GM15510 (cell line): ENCODE data around the gene LEF1.

Experiments used
- POLR2A ChIP-seq: IDR thresholded peaks from 3 replicates; pipeline ENCODE4 v1.6.1; 2011; ENCODE audit warnings: borderline replicate concordance; ENCODE audit not compliant: insufficient read length; ENCODE audit errors: extremely low read depth

The LEF1 gene

GRCh38 chr4:108030332-108030731, 138.4 kb downstream of the LEF1 start:
- no peak for TF ChIP-seq POLR2A

- TF ChIP-seq POLR2A = no peak
Observed at GRCh38 chr4:108029731-108030130, 139.0 kb downstream of the LEF1 start.

GRCh38 chr4:108029016-108029720, 139.6 kb downstream of the LEF1 start:
- no peak for TF ChIP-seq POLR2A

DNA sequence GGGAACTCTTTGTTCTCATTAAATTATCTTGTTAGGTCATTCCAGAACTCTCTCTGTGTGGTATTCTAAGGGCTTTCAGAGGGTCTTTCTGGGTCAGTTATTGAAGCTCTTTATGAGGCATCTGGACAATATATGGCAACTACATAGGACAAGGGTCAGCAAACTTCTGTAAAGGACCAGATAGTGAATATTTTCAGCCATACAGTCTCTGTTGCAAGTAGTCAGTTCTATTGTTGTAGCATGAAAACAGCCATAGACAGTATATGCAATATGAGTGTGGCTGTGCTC, 143.9 kb downstream of the LEF1 start:
- no peak for TF ChIP-seq POLR2A

DNA sequence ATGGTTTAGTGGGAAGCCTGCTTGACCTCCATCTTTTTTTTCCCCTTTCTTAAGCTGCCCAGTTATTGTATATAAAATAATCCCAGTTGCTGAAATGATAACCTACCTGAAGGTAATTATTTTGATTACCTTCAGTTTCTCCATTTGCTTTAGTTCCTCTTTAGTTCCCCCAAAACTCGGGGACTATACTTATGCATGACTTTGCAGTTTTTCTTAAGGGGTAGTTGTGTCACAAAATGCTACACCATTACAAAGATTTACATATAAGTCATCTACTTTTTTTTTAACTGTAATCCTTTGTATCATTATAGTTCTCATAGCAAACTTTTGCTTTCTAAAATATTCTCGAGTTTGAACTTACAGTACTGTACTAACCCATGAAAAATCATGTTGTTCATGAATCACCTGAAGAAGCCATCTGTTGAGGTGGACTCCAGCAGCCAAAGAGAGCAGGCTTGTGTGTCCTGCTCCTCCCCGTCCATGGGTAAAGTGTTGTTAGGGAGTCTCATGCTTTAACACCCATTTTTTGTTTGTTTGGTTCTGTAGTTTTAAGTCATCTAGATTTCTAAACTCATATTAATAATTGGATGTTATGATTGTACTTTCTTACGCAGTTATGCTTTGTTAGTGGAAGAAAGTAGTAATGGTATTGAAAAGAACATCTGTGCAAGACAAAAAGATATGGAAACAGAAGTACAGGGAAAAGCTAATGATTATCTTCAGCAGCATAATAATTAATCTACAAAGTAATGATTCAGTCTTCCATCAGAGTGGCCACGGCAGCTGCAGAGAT, 144.5 kb downstream of the LEF1 start:
- TF ChIP-seq POLR2A = no peak

GRCh38 chr4:108018884-108019187, 149.9 kb downstream of the LEF1 start:
- no peak for TF ChIP-seq POLR2A

DNA sequence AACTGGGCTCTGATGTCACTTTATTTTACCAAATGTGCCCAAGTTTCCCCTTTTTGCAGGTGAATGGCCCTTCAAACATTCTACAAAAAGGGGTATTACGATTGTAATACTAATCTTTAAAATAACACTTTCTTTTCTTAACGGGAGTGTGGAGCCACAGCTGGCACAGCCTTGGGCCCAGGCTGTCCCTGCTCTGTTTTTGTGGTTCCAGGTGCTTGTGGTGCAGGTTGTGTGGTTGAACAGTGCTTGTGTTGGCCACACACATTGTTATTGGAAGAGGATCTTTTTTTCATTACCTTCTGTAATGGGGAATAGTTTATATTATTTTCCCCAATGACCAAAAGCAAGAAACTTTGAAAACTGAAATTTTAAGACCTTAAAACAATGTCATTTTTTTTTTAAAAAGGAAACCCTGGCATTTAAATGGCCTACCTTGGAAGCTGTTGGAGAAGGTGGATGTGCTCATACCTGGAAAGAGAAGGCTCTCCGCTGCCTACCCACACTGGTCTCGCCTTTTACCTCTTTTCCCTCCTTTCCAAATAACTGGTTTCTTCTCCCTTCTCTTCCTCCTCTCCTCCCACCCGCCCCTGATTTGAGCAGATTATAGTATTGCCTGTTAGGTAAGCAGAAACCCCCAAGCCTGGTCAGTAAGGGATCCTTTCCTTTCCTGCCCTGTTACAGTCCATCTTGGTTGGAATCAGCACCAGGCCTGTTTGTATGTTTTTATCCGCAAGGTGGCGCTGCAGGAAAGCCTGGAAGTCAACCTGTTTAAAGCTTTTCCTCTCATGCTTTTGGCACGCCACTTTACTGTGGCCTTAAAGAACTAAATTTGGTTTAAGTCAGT, 150.5 kb downstream of the LEF1 start:
- TF ChIP-seq POLR2A = no peak

- no peak for TF ChIP-seq POLR2A
Observed at GRCh38 chr4:108013955-108014354, 154.8 kb downstream of the LEF1 start.

DNA sequence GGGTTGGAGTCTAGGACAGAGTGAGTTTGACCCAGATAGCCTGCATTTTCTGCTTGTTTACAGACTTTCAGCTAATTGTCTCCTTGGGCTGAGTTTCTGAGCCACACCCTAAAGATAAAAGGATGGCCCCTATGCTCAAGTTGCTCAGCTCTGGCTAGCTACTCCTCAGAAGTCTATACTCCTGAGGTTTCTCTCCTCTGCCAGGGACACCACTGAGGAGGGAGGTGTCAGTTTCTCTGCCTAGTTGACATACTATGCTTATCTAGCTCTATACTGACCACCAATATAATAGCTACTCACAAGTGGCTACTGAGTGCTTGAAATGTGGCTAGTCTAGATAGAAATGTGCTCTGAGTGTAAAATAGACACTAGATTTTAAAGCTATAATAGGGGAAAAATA, 155.4 kb downstream of the LEF1 start:
- TF ChIP-seq POLR2A = no peak

DNA sequence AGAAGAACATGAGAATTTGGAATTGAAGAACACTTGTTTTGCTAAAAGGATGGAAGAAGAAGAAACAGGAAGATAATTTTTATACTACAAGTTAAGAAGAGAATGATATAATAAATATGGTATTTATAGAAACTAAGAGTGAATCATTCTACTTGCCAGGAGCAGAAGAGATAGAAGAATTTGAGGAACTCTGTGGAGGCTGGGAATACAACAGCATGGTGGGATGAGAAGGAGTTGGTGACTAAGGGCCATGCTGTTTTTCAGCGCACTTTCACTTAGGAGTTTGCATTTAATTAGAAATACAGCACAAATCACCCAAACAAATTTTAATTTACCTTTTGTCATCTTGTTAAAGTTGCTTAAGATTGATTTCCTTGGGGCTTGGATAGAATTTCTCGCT, 158.6 kb downstream of the LEF1 start:
- no peak for TF ChIP-seq POLR2A

- no peak for TF ChIP-seq POLR2A
Observed at GRCh38 chr4:108008721-108009120, 160.0 kb downstream of the LEF1 start.

- TF ChIP-seq POLR2A = no peak
Observed at GRCh38 chr4:108007984-108008383, 160.7 kb downstream of the LEF1 start.

GRCh38 chr4:108006361-108006760, 162.4 kb downstream of the LEF1 start:
- no peak for TF ChIP-seq POLR2A

DNA sequence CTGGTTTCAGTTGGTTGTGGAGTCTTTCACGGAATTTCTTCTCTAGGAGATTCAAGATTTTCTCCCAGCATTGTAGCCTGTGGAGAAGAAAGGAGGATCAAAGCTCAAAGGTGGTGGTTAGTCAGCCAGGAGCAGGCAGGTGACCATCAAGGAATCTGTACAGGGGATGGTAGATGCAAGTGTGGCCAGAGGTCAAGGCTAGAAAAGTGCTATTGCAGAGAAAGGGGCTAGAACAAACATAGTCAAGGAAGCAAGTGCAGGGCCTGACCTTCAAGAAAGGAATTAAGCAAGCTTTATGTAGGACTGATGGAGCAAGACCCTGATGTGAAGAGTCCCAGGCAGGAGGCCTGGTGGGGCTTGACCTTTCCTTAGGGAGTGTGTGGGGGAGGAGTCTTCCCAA, 162.9 kb downstream of the LEF1 start:
- no peak for TF ChIP-seq POLR2A

DNA sequence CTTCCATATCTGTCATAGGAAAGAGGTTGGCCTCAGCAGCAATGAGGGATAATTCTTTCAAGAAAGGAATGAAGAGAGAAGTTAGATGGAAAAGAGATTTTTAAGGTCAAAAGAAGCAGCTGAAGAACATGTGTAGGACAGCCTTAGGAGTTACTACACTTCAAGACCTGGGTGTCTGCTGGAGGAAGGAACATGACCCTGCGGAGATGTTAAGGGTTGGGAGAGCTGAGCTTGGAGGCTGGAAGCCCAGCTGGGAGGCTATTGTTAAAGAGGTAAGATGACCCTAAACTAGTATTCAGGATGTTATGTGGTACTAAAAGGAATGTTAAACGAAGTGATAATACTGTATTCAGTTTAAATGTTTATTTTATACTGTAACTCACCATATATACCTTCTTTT, 164.1 kb downstream of the LEF1 start:
- TF ChIP-seq POLR2A = no peak
